GM10266 (cell line): ENCODE results near the gene MCF2L2.

ENCODE experiments used
- DNase-seq: peaks from one replicate; pipeline ENCODE4 v3.0.0; 2012; ENCODE audit errors: extremely low spot score
- TF ChIP-seq, protein P1 (sequence below): IDR thresholded peaks from 2 replicates; pipeline ENCODE4 v1.5.1; 2012; ENCODE audit warnings: mild to moderate bottlenecking, low read depth; ENCODE audit not compliant: control insufficient read depth, insufficient read depth; ENCODE audit errors: missing control alignments

Gene MCF2L2

GRCh38 chr3:183284570-183284969 is 143.8 kb downstream of the MCF2L2 start:
- TF ChIP-seq, protein P1, sequence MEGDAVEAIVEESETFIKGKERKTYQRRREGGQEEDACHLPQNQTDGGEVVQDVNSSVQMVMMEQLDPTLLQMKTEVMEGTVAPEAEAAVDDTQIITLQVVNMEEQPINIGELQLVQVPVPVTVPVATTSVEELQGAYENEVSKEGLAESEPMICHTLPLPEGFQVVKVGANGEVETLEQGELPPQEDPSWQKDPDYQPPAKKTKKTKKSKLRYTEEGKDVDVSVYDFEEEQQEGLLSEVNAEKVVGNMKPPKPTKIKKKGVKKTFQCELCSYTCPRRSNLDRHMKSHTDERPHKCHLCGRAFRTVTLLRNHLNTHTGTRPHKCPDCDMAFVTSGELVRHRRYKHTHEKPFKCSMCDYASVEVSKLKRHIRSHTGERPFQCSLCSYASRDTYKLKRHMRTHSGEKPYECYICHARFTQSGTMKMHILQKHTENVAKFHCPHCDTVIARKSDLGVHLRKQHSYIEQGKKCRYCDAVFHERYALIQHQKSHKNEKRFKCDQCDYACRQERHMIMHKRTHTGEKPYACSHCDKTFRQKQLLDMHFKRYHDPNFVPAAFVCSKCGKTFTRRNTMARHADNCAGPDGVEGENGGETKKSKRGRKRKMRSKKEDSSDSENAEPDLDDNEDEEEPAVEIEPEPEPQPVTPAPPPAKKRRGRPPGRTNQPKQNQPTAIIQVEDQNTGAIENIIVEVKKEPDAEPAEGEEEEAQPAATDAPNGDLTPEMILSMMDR: no peak
- no peak for DNase-seq

- DNase-seq: no peak
- TF ChIP-seq, protein P1: no peak
Measured at GRCh38 chr3:183283886-183284285, 144.5 kb downstream of the MCF2L2 start.

- TF ChIP-seq, protein P1: no peak
- DNase-seq: no peak
Measured at GRCh38 chr3:183281126-183281797, 147.2 kb downstream of the MCF2L2 start.

- no peak for DNase-seq
- TF ChIP-seq, protein P1: no peak
Measured at GRCh38 chr3:183279371-183279770, 149.0 kb downstream of the MCF2L2 start.

- TF ChIP-seq, protein P1: no peak
- no peak for DNase-seq
Measured at GRCh38 chr3:183278479-183279088, 149.8 kb downstream of the MCF2L2 start.

DNA sequence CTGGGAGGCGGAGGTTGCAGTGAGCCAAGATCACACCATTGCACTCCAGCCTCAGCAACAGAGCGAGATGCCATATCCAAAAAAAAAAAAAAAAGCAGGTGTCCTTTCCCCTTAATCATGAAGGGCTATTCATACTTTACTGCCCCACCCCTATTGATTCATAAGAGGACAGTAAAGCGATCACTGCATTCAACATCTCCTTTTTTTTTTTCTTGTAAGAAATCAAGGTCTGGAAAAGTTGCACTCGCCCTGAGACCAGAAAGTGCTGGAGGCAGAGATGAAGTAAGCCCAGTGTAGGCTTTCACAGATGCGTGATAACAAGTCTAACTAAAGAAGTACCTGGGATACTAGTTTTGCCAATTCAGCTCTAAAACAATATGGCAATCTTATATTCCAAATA is 151.2 kb downstream of the MCF2L2 start:
- TF ChIP-seq, protein P1: no peak
- no peak for DNase-seq

DNA sequence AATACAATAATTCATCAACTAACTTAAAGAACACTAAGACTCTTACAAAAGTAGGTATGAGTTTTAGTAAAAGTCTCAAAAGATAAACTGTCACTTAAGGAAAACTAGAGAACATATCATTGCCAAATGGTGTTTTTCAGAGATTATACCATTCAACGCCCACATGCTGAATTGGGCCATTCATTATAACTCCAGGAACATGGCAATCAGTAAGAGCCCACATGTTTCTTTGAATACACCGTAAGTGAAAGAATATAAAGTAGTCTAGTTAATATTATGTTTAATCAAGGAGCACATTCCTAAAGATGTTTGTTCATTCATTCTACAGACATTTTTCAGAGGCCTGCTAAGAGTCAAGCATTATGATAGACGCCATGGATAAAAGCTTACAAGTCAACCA is 152.5 kb downstream of the MCF2L2 start:
- TF ChIP-seq, protein P1: no peak
- no peak for DNase-seq
